Measurements from ENCODE around the gene CACNA2D4.

DNA sequence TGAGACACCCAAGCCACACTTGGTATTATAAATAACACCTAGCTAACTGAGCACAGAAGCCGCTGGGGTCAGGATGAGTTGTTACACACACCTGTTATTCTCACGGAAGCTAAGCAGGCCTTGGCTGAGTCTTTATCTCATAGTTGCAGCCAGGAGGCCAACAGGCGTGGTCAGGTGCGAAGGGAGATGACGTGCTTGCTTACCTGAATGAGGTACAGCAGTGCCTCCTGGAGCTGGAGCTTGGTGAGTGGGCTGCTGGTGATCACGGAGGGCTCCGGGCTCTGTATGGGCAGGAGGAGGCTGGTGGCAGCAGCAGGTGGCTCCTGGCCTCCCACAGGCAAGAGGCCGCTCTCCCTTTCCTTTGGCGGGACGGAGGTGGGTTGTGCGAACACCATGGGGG is 30.4 kb upstream of the CACNA2D4 start:
- TF ChIP-seq, protein P1, sequence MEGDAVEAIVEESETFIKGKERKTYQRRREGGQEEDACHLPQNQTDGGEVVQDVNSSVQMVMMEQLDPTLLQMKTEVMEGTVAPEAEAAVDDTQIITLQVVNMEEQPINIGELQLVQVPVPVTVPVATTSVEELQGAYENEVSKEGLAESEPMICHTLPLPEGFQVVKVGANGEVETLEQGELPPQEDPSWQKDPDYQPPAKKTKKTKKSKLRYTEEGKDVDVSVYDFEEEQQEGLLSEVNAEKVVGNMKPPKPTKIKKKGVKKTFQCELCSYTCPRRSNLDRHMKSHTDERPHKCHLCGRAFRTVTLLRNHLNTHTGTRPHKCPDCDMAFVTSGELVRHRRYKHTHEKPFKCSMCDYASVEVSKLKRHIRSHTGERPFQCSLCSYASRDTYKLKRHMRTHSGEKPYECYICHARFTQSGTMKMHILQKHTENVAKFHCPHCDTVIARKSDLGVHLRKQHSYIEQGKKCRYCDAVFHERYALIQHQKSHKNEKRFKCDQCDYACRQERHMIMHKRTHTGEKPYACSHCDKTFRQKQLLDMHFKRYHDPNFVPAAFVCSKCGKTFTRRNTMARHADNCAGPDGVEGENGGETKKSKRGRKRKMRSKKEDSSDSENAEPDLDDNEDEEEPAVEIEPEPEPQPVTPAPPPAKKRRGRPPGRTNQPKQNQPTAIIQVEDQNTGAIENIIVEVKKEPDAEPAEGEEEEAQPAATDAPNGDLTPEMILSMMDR (IDR thresholded peaks at IDR 0.05; ENCODE audit: extremely low read depth in 1 of 2, insufficient read depth in 1 of 2, low read depth in 1 of 2, low read length in 2 of 2): no peak
- no peak for TF ChIP-seq POLR2A (IDR thresholded peaks at IDR 0.05; ENCODE audit: low read depth, low read length)
- no peak for TF ChIP-seq GATA2 (IDR thresholded peaks at IDR 0.05; ENCODE audit: insufficient read depth, insufficient read length, low read depth, low read length)
- no peak for TF ChIP-seq POLR2AphosphoS5 (IDR thresholded peaks at IDR 0.05; ENCODE audit: insufficient read depth, low read depth, low read length)
- TF ChIP-seq MYC (IDR thresholded peaks at IDR 0.05; ENCODE audit: low read depth, low read length): no peak

Measured in endothelial cell of umbilical vein (primary cell).